NOMO-1 (cell line): ENCODE results near the gene PGLYRP2.
"Not testable (repeated sequence)": the region's sequence is repeated elsewhere in the genome, so short reads cannot be mapped to it uniquely, and the experiment has no call there.

Source experiments
- DNase-seq, 2 experiments: peaks; one replicate each; lab custom pipeline; 2025; ENCODE audit not compliant: unreplicated experiment in 2 of 2; lab: John Stamatoyannopoulos, UW

The PGLYRP2 gene

GRCh38 chr19:15479391-15480345 is at the start of gene PGLYRP2:
Gene PGLYRP2 (minus strand): TSS chr19:15479501. CDS start chr19:15479371, 130 bp downstream.
- DNase-seq, result no peak

GRCh38 chr19:15527705-15528104 is 48.4 kb upstream of the PGLYRP2 start:
- DNase-seq, result no peak

GRCh38 chr19:15526408-15526807 is 47.1 kb upstream of the PGLYRP2 start:
- no peak for DNase-seq

GRCh38 chr19:15525291-15525690 is 46.0 kb upstream of the PGLYRP2 start:
- no peak for DNase-seq

- no peak for DNase-seq
Observed at GRCh38 chr19:15524781-15525180, 45.5 kb upstream of the PGLYRP2 start.

GRCh38 chr19:15519433-15519976 is 40.2 kb upstream of the PGLYRP2 start:
- no peak for DNase-seq

GRCh38 chr19:15517778-15518177 is 38.5 kb upstream of the PGLYRP2 start:
- DNase-seq, result no peak

GRCh38 chr19:15516363-15516762 is 37.1 kb upstream of the PGLYRP2 start:
- no peak for DNase-seq

- not testable (repeated sequence) for DNase-seq
Observed at GRCh38 chr19:15515227-15515625, 35.9 kb upstream of the PGLYRP2 start.

GRCh38 chr19:15511671-15512424 is 32.5 kb upstream of the PGLYRP2 start:
- no peak for DNase-seq

- no peak for DNase-seq
Observed at GRCh38 chr19:15508035-15508710, 28.9 kb upstream of the PGLYRP2 start, which contains the start of gene CYP4F22. Gene CYP4F22 (plus strand): TSS chr19:15508525. CDS start chr19:15525337, 16,812 bp downstream.

GRCh38 chr19:15507068-15508034 is 28.1 kb upstream of the PGLYRP2 start:
- DNase-seq, result no peak

- no peak for DNase-seq
Observed at GRCh38 chr19:15506074-15506571, 26.8 kb upstream of the PGLYRP2 start.

- DNase-seq, result no peak
Observed at GRCh38 chr19:15502264-15502663, 23.0 kb upstream of the PGLYRP2 start.

- DNase-seq, result no peak
Observed at GRCh38 chr19:15501596-15501995, 22.3 kb upstream of the PGLYRP2 start.

- DNase-seq, result no peak
Observed at GRCh38 chr19:15498910-15499309, 19.6 kb upstream of the PGLYRP2 start.

GRCh38 chr19:15498156-15498858 is 19.0 kb upstream of the PGLYRP2 start:
- no peak for DNase-seq

- no peak for DNase-seq
Observed at GRCh38 chr19:15495151-15495550, 15.8 kb upstream of the PGLYRP2 start.
